ENCODE measurements around the gene ZNF319.
A peak's percentile ranks its signal among the peaks of the same experiment; 100 is the strongest.

Gene ZNF319

DNA sequence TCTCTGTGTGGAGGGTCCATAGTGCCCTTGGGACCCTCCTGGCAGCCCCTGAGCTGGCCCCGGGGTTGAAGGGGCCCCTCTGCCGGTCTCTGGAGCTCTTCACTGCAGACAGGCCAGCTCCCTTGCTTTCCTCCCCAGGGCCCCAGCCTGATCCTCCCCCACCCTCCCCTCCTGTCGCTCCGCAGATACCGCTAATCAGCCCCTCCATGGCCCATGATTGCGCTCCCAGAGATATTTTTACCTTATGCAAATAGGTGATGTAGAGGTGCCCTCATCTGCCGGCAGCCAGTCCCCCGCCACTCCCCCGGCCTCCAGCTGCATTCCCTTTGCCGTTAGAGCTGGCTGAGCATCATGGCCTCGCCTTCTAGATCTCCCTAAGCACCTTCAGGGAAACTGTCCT is 34.3 kb upstream of the ZNF319 start:
- Histone ChIP-seq H3K9me3 (ENCODE audit: insufficient read depth, low read depth, low read length) (no peaks in the 10 kb centered on the region), H3K9ac (ENCODE audit: low read depth, low read length) (no peak overlapping the region), H3K27ac (ENCODE audit: low read depth, low read length) (no peak overlapping the region), H3K4me3 (ENCODE audit: low read length) (no peak overlapping the region), H3K27me3 (ENCODE audit: insufficient read depth, low read length) (no peaks in the 10 kb centered on the region), H3K36me3 (ENCODE audit: insufficient read depth, low read length) (peaks cover 27% of the 10 kb centered on the region), H3K4me1 (ENCODE audit: insufficient read depth, low read length) (no peaks in the 10 kb centered on the region)
- WGBS: 91% methylated on average over 11 of the region's 11 CpGs

- H3K9me3 ChIP-seq (ENCODE audit: insufficient read depth, low read depth, low read length): no peaks in the 10 kb centered on the region
- WGBS: 91% methylated on average over 14 of the region's 14 CpGs
- no peak overlapping the region for H3K9ac ChIP-seq (ENCODE audit: low read depth, low read length)
Measured at GRCh38 chr16:58034128-58034685, 33.7 kb upstream of the ZNF319 start.

GRCh38 chr16:58032710-58033293 is 32.3 kb upstream of the ZNF319 start:
- H3K27ac ChIP-seq (ENCODE audit: low read depth, low read length): no peak overlapping the region
- WGBS: 72% methylated on average over 13 of the region's 15 CpGs
- peaks cover 9% of the 10 kb centered on the region; the same call in 1 of the 2 replicates for H3K36me3 ChIP-seq (ENCODE audit: insufficient read depth, low read length)
- H3K9me3 ChIP-seq (ENCODE audit: insufficient read depth, low read depth, low read length): no peaks in the 10 kb centered on the region
- H3K4me3 ChIP-seq (ENCODE audit: low read length): no peak overlapping the region
- H3K9ac ChIP-seq (ENCODE audit: low read depth, low read length): no peak overlapping the region
- no peaks in the 10 kb centered on the region for H3K27me3 ChIP-seq (ENCODE audit: insufficient read depth, low read length)
- peaks cover 14% of the 10 kb centered on the region for H3K4me1 ChIP-seq (ENCODE audit: insufficient read depth, low read length)

More at GRCh38 chr16:58034128-58034685, 33.7 kb upstream of the ZNF319 start:
- 0 out of 2 replicates have a peak, but pooled peaks cover under 1% of the 10 kb centered on the region for H3K4me1 ChIP-seq (ENCODE audit: insufficient read depth, low read length)
- peaks cover 22% of the 10 kb centered on the region; the same call in 1 of the 2 replicates for H3K36me3 ChIP-seq (ENCODE audit: insufficient read depth, low read length)
- H3K4me3 ChIP-seq (ENCODE audit: low read length): no peak overlapping the region
- no peak overlapping the region for H3K27ac ChIP-seq (ENCODE audit: low read depth, low read length)
- H3K27me3 ChIP-seq (ENCODE audit: insufficient read depth, low read length): no peaks in the 10 kb centered on the region

DNA sequence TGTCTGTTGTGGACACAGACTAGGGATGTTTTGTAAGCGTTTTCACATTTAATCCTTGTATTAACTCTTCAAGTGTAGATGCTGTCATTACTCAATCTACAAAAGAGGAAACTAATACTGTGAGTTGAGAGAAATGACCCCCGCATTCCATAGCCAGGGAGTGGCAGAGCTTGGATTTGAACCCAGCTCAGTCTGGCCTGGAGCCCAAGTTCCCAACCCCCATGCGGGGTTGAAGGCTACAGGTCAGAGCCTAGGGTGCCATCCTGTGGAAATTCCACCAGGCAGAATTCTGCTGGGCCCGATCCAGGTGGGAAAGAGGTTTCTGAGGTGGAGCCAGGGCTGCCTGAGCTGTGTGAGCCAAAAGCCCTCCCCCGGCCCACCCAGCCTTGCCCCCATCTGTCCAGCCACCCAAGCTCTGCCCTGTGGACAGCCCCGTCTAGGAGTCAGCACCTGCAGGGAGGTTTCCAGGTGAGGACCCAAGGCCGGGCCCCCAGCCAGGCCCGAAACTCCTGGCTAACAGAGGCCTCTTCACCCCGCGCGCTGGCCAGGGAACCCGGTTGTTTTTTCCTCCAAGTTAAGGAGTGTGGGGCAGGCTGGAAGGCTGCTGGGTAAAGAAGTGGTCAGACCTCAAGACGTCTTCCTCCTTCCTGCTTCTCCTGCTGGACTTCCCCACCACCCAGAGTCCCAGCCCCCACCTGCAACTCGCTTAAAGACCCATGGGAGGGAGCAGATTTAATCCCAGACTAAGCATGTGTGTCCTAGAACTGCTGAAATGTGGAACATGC is 30.7 kb upstream of the ZNF319 start:
- Histone ChIP-seq H3K36me3 (ENCODE audit: insufficient read depth, low read length) (no peaks in the 10 kb centered on the region), H3K9ac (ENCODE audit: low read depth, low read length) (no peak overlapping the region), H3K4me1 (ENCODE audit: insufficient read depth, low read length) (peaks cover 15% of the 10 kb centered on the region), H3K27me3 (ENCODE audit: insufficient read depth, low read length) (no peaks in the 10 kb centered on the region), H3K4me3 (ENCODE audit: low read length) (no peak overlapping the region), H3K27ac (ENCODE audit: low read depth, low read length) (no peak overlapping the region), H3K9me3 (ENCODE audit: insufficient read depth, low read depth, low read length) (no peaks in the 10 kb centered on the region)
- WGBS: 74% methylated on average over 13 of the region's 14 CpGs

DNA sequence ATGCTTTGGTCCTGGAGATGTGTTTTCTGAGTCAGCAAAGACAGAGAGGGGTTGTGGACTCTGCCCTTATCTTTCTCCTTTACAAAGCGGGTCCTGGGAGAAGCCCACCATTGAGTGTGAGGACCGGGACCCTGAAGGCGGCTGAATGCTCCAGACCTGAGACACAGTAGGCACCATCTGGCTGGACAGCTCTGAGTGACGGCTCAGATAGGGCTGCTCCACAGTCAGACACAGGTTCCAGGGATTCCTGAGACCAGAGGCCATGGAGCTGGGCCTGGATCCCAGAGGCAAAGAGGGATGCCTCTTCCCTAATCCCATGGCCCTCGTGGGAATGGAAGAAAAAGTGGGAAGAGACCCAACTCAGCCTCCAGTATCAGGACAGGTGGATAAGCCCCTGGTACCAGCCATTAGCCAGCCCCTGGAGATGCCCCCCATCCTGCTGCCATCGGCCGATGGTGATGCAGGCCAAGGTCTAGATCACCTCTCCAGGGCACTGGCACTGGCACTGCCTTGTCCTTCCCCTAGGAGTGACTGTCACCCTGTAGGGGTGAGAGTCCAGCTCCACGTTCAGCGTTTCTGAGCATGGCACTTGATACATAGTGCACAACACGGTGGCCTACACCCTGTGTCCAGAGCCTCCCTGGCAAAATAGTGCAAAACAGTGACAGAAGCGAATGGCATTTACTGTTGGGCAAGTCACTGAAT is 29.8 kb upstream of the ZNF319 start:
- Histone ChIP-seq H3K27ac (ENCODE audit: low read depth, low read length) (no peak overlapping the region), H3K27me3 (ENCODE audit: insufficient read depth, low read length) (no peaks in the 10 kb centered on the region), H3K36me3 (ENCODE audit: insufficient read depth, low read length) (no peaks in the 10 kb centered on the region), H3K4me1 (ENCODE audit: insufficient read depth, low read length) (peaks cover 15% of the 10 kb centered on the region), H3K4me3 (ENCODE audit: low read length) (no peak overlapping the region), H3K9me3 (ENCODE audit: insufficient read depth, low read depth, low read length) (no peaks in the 10 kb centered on the region), H3K9ac (ENCODE audit: low read depth, low read length) (no peak overlapping the region)
- WGBS: 91% methylated on average over 11 of the region's 11 CpGs

DNA sequence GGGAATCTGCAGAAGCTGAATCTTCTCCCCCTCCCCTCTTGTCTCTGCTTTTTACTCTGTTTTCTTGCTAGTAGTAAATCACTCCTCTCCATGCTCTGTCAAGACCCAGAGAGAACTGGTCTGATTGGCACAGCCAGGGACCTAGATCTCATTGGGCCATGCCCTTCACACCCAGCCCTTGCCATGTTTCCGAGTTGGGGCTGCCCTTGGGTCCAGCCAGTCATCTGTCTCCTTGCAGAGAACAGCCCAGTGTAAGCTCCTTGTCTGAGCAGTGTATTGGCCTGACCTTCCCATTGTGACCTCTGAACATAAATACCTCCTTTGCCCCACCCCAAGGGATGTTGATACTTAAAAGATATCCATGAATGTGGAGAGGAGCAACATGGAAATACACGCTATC is 28.9 kb upstream of the ZNF319 start:
- Histone ChIP-seq H3K4me3 (ENCODE audit: low read length) (no peak overlapping the region), H3K36me3 (ENCODE audit: insufficient read depth, low read length) (no peaks in the 10 kb centered on the region), H3K27me3 (ENCODE audit: insufficient read depth, low read length) (peaks cover 6% of the 10 kb centered on the region; the same call in 1 of the 2 replicates), H3K9me3 (ENCODE audit: insufficient read depth, low read depth, low read length) (no peaks in the 10 kb centered on the region), H3K27ac (ENCODE audit: low read depth, low read length) (no peak overlapping the region), H3K4me1 (ENCODE audit: insufficient read depth, low read length) (peaks cover 15% of the 10 kb centered on the region), H3K9ac (ENCODE audit: low read depth, low read length) (no peak overlapping the region)
- WGBS: 90% methylated on average over 2 of the region's 2 CpGs

DNA sequence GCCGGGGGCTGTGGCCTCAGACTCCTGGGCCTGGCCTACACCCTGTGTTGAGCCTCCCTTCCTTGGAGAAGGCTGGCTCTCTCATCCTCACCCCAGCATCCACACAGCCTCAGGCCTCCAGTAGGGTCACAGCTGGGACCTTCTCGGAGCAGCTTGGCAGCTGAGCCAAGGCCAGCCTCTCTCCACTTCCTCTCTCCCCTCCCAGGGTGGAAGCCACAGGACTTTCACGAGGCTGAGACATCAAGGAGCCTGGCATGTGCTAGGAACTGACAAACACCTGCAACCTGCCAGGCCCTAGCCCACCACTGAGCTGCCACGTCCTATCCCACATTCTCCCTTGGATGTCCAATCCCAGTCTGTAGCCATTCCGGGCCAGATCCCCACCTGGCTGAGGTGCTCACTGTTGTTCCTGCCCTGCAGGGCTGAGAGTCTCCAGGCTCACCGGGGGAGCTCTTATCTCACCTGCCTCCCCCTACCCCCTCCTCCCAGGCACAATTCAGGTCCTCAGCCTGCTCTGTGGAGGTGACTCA is 28.1 kb upstream of the ZNF319 start:
- 62% methylated on average over 6 of the region's 6 CpGs for WGBS
- H3K4me3 ChIP-seq (ENCODE audit: low read length): no peak overlapping the region
- no peak overlapping the region; the same call in 1 of the 2 replicates for H3K27ac ChIP-seq (ENCODE audit: low read depth, low read length)
- H3K4me1 ChIP-seq (ENCODE audit: insufficient read depth, low read length): peaks cover 15% of the 10 kb centered on the region
- H3K27me3 ChIP-seq (ENCODE audit: insufficient read depth, low read length): peaks cover 14% of the 10 kb centered on the region; the same call in 1 of the 2 replicates
- H3K9ac ChIP-seq (ENCODE audit: low read depth, low read length): no peak overlapping the region
- no peaks in the 10 kb centered on the region for H3K9me3 ChIP-seq (ENCODE audit: insufficient read depth, low read depth, low read length)
- no peaks in the 10 kb centered on the region for H3K36me3 ChIP-seq (ENCODE audit: insufficient read depth, low read length)

DNA sequence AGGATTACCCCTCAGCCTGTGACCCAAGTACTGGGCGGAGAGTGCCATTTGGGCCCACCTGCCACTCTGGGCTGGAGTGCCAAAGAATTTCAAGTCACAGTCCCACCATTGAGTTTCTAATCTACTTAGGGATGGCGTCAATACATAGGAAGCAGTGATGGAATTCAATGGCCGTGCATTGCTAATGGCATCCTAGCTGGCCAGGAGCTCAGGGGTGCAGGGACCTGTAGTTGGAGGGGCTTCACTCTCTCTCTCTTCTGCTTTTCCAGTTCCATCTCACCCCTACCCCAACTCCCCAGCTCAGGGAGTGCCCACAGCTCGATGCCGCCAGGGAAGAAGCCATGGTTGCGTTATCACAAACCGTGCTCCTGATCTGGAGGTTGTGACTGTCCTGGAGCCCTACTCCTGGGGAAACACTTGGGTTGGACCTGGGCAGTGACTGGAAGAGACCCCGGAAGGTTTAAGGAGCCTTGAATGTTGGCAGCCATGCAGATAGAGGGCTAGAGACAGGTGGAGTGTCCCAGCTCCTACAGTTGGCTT is 27.5 kb upstream of the ZNF319 start:
- peak overlapping the region; percentile 24; the same call in 1 of the 2 replicates for H3K27ac ChIP-seq (ENCODE audit: low read depth, low read length)
- no peaks in the 10 kb centered on the region for H3K36me3 ChIP-seq (ENCODE audit: insufficient read depth, low read length)
- peak overlapping the region; percentile 84 for H3K4me3 ChIP-seq (ENCODE audit: low read length)
- peaks cover 20% of the 10 kb centered on the region for H3K4me1 ChIP-seq (ENCODE audit: insufficient read depth, low read length)
- H3K9me3 ChIP-seq (ENCODE audit: insufficient read depth, low read depth, low read length): no peaks in the 10 kb centered on the region
- peaks cover 17% of the 10 kb centered on the region; the same call in 1 of the 2 replicates for H3K27me3 ChIP-seq (ENCODE audit: insufficient read depth, low read length)
- WGBS: 47% methylated on average over 8 of the region's 8 CpGs
- H3K9ac ChIP-seq (ENCODE audit: low read depth, low read length): no peak overlapping the region

DNA sequence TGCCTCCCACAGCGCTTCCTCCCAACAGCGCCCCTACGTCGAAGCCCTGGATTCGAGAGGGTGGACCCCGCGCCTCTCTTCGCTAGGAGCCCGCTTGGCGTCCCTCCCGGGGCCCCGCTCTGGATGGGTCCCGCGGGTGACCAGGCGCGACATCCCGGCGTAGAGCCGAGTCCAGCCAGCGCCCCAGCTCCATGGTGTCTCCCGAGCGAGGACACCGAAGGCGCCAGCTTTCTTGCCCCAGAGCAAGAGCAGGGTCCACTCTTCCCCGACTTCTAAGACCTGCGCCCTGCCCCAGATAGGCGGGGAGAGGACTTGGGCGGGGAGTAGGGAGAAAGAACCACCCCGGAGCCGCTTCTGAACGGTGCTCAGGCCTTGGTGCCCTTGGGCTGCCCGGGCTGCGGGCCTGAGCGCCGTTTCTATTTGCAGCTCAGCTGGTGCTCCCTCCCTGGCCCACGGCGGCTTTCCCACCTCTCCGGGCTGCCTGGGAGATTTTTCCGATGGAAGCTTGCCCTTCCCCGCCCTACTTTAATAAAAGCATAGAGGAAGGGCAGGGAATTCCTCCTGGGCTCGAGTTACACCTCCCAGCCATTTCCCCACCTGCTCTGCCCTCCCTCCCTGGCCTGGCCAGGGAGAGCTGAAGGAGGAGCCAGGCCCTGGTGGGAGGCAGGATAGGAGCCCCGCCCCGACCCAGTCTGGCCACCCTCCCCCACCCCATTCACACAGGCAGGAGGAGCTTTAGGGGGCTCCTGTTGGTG is 26.9 kb upstream of the ZNF319 start:
- peaks cover 26% of the 10 kb centered on the region for H3K4me1 ChIP-seq (ENCODE audit: insufficient read depth, low read length)
- WGBS: under 1% methylated on average over 39 of the region's 43 CpGs
- H3K27ac ChIP-seq (ENCODE audit: low read depth, low read length): peak overlapping the region; percentile 73

DNA sequence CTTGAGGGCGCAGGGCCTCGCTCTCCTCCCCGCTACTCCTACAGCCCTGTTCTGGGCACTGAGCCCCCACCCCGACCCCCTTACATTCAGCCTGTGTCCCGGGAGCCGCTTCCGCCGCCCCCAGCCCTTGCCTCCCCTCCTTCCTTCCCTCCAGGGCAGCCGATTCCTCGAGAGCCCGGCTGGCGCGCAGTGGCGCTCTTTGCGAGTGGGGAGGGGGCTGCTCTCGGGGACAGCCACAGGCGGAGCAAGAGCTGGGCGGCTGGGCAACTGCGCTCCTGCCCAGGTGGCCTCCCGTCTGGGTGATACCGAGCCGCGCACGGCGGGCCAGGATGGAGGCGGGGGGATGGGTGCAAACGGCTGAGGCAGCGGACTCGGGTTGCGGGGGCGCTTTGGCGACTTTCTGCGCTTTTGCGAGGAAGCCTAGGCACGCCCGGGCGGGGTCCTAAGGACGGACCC is 26.3 kb upstream of the ZNF319 start:
- Histone ChIP-seq H3K4me3 (ENCODE audit: low read length) (peak overlapping the region; percentile 84), H3K27me3 (ENCODE audit: insufficient read depth, low read length) (peaks cover 17% of the 10 kb centered on the region; the same call in 1 of the 2 replicates), H3K9ac (ENCODE audit: low read depth, low read length) (peak overlapping the region; percentile 76), H3K36me3 (ENCODE audit: insufficient read depth, low read length) (no peaks in the 10 kb centered on the region), H3K4me1 (ENCODE audit: insufficient read depth, low read length) (peaks cover 30% of the 10 kb centered on the region), H3K9me3 (ENCODE audit: insufficient read depth, low read depth, low read length) (no peaks in the 10 kb centered on the region), H3K27ac (ENCODE audit: low read depth, low read length) (no peak overlapping the region; the same call in 1 of the 2 replicates)
- 0% methylated on average over 38 of the region's 38 CpGs for WGBS

More for the DNA sequence above, 26.9 kb upstream of the ZNF319 start:
- peak overlapping the region; percentile 84 for H3K4me3 ChIP-seq (ENCODE audit: low read length)
- no peaks in the 10 kb centered on the region for H3K36me3 ChIP-seq (ENCODE audit: insufficient read depth, low read length)
- H3K9me3 ChIP-seq (ENCODE audit: insufficient read depth, low read depth, low read length): no peaks in the 10 kb centered on the region
- peak overlapping the region; percentile 76 for H3K9ac ChIP-seq (ENCODE audit: low read depth, low read length)
- H3K27me3 ChIP-seq (ENCODE audit: insufficient read depth, low read length): peaks cover 17% of the 10 kb centered on the region; the same call in 1 of the 2 replicates
